Thymus (tissue), 14 donors: ENCODE results near the gene KBTBD4. TPM values are rescaled to one million over a fixed set of nuclear protein-coding genes. Genes with fewer than 3 reads are reported as not detected.

Experiments
- DNase-seq, 9 donors: peaks; one replicate each; pipeline ENCODE4 v3.0.0-alpha.2; 2013; ENCODE audit warnings: low spot score in 9 of 9, low read depth in 6 of 9, missing footprints in 1 of 9
- H3K27ac ChIP-seq, 2 donors: one replicate each; pipeline ENCODE4 v1.5.1; 2013; ENCODE audit warnings: control low read depth in 1 of 2, low read depth in 1 of 2, low read length in 1 of 2, mild to moderate bottlenecking in 1 of 2, moderate library complexity in 1 of 2
- H3K27me3 ChIP-seq, 2 donors: one replicate each; pipeline ENCODE4 v1.5.1; 2013; ENCODE audit warnings: low read length in 1 of 2; ENCODE audit not compliant: control insufficient read depth in 2 of 2, insufficient read depth in 1 of 2
- H3K36me3 ChIP-seq, 2 donors: one replicate each; pipeline ENCODE4 v1.5.1; 2013; ENCODE audit warnings: low read length in 1 of 2, mild to moderate bottlenecking in 1 of 2, moderate library complexity in 1 of 2; ENCODE audit not compliant: control insufficient read depth in 2 of 2, insufficient read depth in 2 of 2
- H3K4me1 ChIP-seq, 2 donors: one replicate each; pipeline ENCODE4 v1.5.1; 2013; ENCODE audit warnings: low read length in 2 of 2; ENCODE audit not compliant: control insufficient read depth in 2 of 2, insufficient read depth in 2 of 2
- H3K4me3 ChIP-seq, 2 donors: one replicate each; pipeline ENCODE4 v1.5.1; 2013; ENCODE audit warnings: low read length in 2 of 2, control low read depth in 1 of 2, mild to moderate bottlenecking in 1 of 2
- H3K9me3 ChIP-seq, 2 donors: one replicate each; pipeline ENCODE4 v1.5.1; 2013; ENCODE audit warnings: low read length in 1 of 2, mild to moderate bottlenecking in 1 of 2; ENCODE audit not compliant: control insufficient read depth in 2 of 2, insufficient read depth in 1 of 2
- WGBS: extraction: QIAGEN DNeasy Blood & Tissue Kit; methylation state at CpG from one replicate; pipeline ENCODE4 v1.1.7; 2013; 5-methylcytosine and 5-hydroxymethylcytosine counted together
- long read RNA-seq, 10 donors: transcript quantifications; one replicate each; lab custom pipeline, GENCODE V29; 2026
- polyA plus RNA-seq: library from polyadenylated mRNA; stranded (reverse); fragments of 200-250 nt; gene quantifications from one replicate; pipeline ENCODE4 v1.2.3, GENCODE V29; 2013
- total RNA-seq: library from RNA; stranded (reverse); fragments of 120-200 nt; gene quantifications from one replicate; pipeline ENCODE4 v1.2.4, GENCODE V29; 2013
- donor health status: healthy.

Gene KBTBD4
- 20.6 TPM for total RNA-seq
- 13.3 TPM for polyA plus RNA-seq
- long read RNA-seq, donor 1, result 0 reads
- long read RNA-seq, donor 2, result 0 reads
- long read RNA-seq, donor 3, partial matches to known transcripts, result 0 of 6 reads
- long read RNA-seq, donor 3, other reads (novel, unspliced or antisense), result 0 of 6 reads
- long read RNA-seq, donor 4, partial matches to known transcripts, result 6 of 11 reads
- long read RNA-seq, donor 4, other reads (novel, unspliced or antisense), result 0 of 11 reads
- long read RNA-seq, donor 5, transcript KBTBD4-202 (4 exons, 2,372 nt), result major isoform, 7 of 9 reads
- long read RNA-seq, donor 5, partial matches to known transcripts, result 0 of 9 reads
- long read RNA-seq, donor 5, other reads (novel, unspliced or antisense), result 0 of 9 reads
- long read RNA-seq, donor 6, transcript KBTBD4-202 (4 exons, 2,372 nt), result major isoform, 5 of 5 reads
- long read RNA-seq, donor 6, partial matches to known transcripts, result 0 of 5 reads
- long read RNA-seq, donor 6, other reads (novel, unspliced or antisense), result 0 of 5 reads
- long read RNA-seq, donor 7, transcript KBTBD4-202 (4 exons, 2,372 nt), result major isoform, 7 of 204 reads
- long read RNA-seq, donor 7, partial matches to known transcripts, result 87 of 204 reads
- long read RNA-seq, donor 7, other reads (novel, unspliced or antisense), result 108 of 204 reads
- long read RNA-seq, donor 8, partial matches to known transcripts, result 0 of 3 reads
- long read RNA-seq, donor 8, other reads (novel, unspliced or antisense), result 0 of 3 reads
- long read RNA-seq, donor 9, partial matches to known transcripts, result 0 of 3 reads
- long read RNA-seq, donor 9, other reads (novel, unspliced or antisense), result 0 of 3 reads
- long read RNA-seq, donor 10, partial matches to known transcripts, result 0 of 5 reads
- long read RNA-seq, donor 10, other reads (novel, unspliced or antisense), result 0 of 5 reads

DNA sequence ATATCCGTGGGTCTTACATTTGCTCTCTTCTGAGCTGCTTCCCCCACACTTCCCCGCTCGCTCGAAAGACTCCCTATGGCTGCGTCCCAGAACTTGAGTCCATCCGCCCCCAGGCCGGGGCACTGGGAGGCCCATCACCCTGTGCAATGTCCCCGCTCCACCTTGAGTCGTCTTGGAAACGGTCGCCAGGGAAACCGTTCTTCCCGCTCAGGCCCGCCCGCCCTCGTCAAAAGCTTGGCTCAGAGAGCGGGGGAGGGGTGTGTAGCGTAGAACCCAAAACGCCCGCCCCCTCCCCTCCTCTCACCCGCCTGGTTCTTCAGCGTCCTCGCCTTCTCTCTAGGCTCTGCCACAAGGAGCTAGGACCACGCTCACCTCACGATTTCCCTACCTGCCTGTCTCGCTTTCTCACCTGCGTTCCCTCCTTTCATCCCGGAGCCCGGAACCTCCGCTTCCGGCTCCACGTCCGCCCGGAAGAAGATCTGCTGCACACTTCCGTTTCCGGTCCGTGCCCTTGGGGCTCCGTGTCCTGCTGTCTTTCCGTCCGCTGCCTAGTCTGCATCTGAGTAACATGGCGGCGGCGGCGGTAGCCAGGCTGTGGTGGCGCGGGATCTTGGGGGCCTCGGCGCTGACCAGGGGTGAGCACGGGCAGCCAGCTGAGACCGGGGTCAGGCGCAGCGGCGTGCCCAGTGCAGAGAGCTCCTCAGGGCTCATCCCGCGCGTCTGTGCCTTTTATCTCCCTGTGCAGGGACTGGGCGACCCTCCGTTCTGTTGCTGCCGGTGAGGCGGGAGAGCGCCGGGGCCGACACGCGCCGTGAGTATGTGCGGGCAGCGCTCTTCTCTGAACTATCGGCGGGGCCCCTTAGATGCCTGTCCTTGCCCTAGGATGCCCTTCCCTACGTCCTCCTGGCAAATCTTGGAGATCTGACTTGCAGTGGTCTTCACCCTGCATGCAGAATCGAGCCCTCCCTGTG, at the start of gene KBTBD4, which contains the start of gene NDUFS3:
KBTBD4 (minus strand) TSS at position 447 of the 971 bp plus-strand sequence; CDS start at position 428, 19 bp downstream.
NDUFS3 (plus strand) TSS at position 551 of the 971 bp plus-strand sequence; CDS start at position 569, 18 bp downstream.
- Histone ChIP-seq H3K27ac (peak within 1 kb of the TSS; percentile 90 to 94), H3K4me3 (peak within 1 kb of the TSS; percentile 86 to 92), H3K27me3 (no peaks in the 10 kb centered on the region), H3K4me1 (peaks cover 12 to 23% of the 10 kb centered on the region in 2 donors), H3K36me3 (peaks cover 35 to 51% of the 10 kb centered on the region in 2 donors), H3K9me3 (no peaks in the 10 kb centered on the region)
- WGBS, result under 1% methylated on average over 72 of the region's 72 CpGs
- peak; percentile 90 to 97 (median 91) for DNase-seq

DNA sequence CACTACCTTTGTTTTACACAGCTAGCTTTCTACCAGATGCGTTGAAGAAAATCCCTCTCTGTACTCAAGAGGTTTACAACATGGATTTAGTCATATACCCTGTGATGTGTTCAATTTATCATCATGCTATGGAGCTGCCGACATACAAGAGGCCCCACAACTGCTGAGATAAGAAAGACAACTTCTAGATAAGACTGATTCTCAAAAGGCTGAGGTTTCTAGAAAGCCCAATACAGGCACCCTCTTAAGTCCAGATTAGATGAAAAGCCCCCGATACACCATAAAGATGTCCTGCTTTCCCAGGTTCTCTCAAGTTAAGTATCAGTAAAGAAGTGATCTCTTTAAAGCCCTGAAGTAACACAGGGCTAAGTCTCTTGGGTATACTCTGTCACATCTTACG, 49.3 kb upstream of the KBTBD4 start:
- no peak for DNase-seq
- Histone ChIP-seq H3K27ac (no peak overlapping the region), H3K36me3 (peaks cover 50 to 79% of the 10 kb centered on the region in 2 donors), H3K9me3 (no peaks in the 10 kb centered on the region), H3K4me3 (no peak overlapping the region), H3K4me1 (no peaks in the 10 kb centered on the region), H3K27me3 (no peaks in the 10 kb centered on the region)
- 98% methylated on average over 4 of the region's 4 CpGs for WGBS

GRCh38 chr11:47626234-47626633, 47.5 kb upstream of the KBTBD4 start:
- Histone ChIP-seq H3K9me3 (no peaks in the 10 kb centered on the region), H3K4me3 (no peak overlapping the region), H3K27me3 (no peaks in the 10 kb centered on the region), H3K36me3 (peaks cover 51 to 77% of the 10 kb centered on the region in 2 donors), H3K27ac (no peak overlapping the region), H3K4me1 (no peaks in the 10 kb centered on the region)
- 98% methylated on average over 8 of the region's 8 CpGs for WGBS
- DNase-seq, result no peak

DNA sequence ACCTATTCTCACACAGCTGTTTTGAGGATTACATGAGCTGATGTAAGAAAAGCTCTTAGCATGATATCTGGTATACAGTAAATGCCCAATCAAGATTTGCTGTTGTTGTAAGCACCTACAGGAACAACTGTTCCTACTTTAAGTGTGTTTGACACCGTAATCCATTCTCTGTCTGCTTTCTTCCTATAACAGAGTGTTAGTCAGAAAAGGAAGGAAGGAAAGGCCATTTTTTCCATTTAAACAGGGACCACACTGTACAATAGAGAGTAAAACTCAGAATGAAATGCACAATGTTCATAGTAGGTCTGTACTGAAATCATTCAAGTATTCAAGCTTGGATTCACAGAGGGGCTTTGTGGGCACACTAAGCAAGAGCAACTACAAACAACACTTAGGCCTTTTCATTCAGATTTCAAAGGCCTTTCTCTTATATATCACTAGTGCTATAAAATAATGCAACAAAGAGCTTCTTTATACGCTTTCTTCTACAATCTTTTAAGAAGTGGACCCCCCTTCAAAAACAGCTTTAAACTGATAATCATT, 42.1 kb upstream of the KBTBD4 start:
- Histone ChIP-seq H3K4me3 (no peak overlapping the region), H3K27ac (no peak overlapping the region), H3K36me3 (peaks cover 23 to 64% of the 10 kb centered on the region in 2 donors), H3K9me3 (no peaks in the 10 kb centered on the region), H3K27me3 (no peaks in the 10 kb centered on the region), H3K4me1 (no peaks in the 10 kb centered on the region)
- no peak for DNase-seq
- 96% methylated on average over 2 of the region's 2 CpGs for WGBS

DNA sequence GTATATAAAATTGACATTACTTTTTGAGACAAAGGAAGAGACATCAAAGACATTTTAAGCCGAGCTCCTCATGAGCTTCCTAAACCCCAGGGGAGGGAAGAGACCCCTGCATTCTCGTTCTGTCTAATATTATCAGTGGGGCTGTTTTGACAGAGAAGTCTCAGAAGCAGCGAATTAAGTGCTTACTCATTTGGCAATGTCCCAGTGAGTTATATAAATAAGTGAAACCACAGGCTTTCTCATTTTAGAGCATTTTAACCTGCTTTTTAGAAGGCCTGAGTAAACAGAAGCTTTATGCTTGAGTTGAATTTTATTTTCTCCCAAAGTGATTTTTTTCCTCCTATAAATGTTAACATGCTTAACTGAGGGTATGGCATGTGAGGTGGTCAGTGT, 38.6 kb upstream of the KBTBD4 start:
- H3K27me3 ChIP-seq, result no peaks in the 10 kb centered on the region
- no peaks in the 10 kb centered on the region for H3K9me3 ChIP-seq
- no peak overlapping the region for H3K27ac ChIP-seq
- no peak overlapping the region for H3K4me3 ChIP-seq
- DNase-seq, result no peak
- peaks cover 13 to 43% of the 10 kb centered on the region in 2 donors for H3K36me3 ChIP-seq
- 45% methylated on average over 3 of the region's 3 CpGs for WGBS
- no peaks in the 10 kb centered on the region for H3K4me1 ChIP-seq

- no peaks in the 10 kb centered on the region for H3K27me3 ChIP-seq
- peak in 3 of 9 donors; percentile 19 to 53 (median 40) for DNase-seq
- H3K4me1 ChIP-seq, result no peaks in the 10 kb centered on the region
- H3K27ac ChIP-seq, result no peak overlapping the region
- peaks cover 12 to 37% of the 10 kb centered on the region in 2 donors for H3K36me3 ChIP-seq
- no peak overlapping the region for H3K4me3 ChIP-seq
- WGBS, result 87% methylated on average over 10 of the region's 10 CpGs
- H3K9me3 ChIP-seq, result no peaks in the 10 kb centered on the region
Measured at GRCh38 chr11:47616726-47617416, 38.1 kb upstream of the KBTBD4 start.

DNA sequence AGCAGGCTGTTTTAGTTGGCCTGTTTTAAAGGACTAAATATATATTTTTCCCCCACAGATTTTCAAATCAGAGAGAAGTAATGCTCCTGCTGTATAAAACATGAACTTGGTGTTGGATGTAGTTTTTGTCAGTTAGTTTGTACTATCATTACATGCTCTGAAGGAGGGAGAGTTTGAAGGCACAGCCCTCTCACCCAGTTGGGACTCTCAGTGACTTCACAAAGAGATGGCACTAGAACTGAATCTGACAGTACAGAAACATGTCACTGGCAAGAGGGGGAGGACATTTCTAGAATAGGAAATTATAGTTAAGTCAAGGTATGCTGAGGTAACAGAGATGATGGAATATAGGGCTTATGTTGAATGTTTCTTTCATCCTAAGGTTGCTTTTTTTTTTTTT, 36.5 kb upstream of the KBTBD4 start:
- Histone ChIP-seq H3K4me3 (no peak overlapping the region), H3K36me3 (peaks cover 11 to 30% of the 10 kb centered on the region in 2 donors), H3K4me1 (no peaks in the 10 kb centered on the region), H3K27me3 (no peaks in the 10 kb centered on the region), H3K9me3 (no peaks in the 10 kb centered on the region), H3K27ac (no peak overlapping the region)
- DNase-seq, result no peak

DNA sequence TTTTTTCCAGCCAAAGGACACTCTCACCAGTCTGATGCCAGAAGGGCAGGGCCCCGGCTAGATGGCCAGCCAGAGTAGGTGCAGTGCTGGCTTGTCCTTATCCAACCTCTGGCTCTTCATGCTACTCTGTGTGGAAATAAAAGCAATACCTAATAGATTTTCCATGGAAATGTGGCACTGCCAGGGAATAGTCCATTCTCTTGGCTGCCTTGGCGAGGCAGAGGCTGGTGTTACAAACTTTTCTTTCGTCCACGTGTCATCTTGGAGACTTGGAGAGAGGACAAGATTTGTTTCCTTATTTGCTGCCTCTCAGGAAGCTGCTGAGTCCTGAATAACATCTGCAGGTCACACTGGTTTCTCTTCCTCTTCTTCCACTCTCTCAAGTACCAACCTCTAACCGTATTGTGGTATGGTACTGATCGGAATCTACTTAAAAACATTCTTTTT, 32.6 kb upstream of the KBTBD4 start:
- H3K9me3 ChIP-seq, result no peaks in the 10 kb centered on the region
- peaks cover 6 to 7% of the 10 kb centered on the region in 2 donors for H3K36me3 ChIP-seq
- 43% methylated on average over 6 of the region's 6 CpGs for WGBS
- no peak overlapping the region for H3K27ac ChIP-seq
- no peak for DNase-seq
- H3K27me3 ChIP-seq, result no peaks in the 10 kb centered on the region
- no peaks in the 10 kb centered on the region for H3K4me1 ChIP-seq
- H3K4me3 ChIP-seq, result no peak overlapping the region
